ENCODE data around the gene HOXC12. TPM values are rescaled to one million over a fixed set of nuclear protein-coding genes. Genes with fewer than 3 reads are reported as not detected.

The HOXC12 gene
- total and polyA plus RNA-seq, 2 of the 8 experiments (the other 6 are each of a cell fraction or from before 2014, with no cell fraction given) = not detected

GRCh38 chr12:53944209-53944608 lies 10.5 kb upstream of the HOXC12 start (continued):
- TF ChIP-seq CHD7 (IDR thresholded peaks at IDR 0.05; ENCODE audit: insufficient replicate concordance, low read length) (no peak), E2F6 (IDR thresholded peaks at IDR 0.05) (no peak), BCL11A (IDR thresholded peaks at IDR 0.05; ENCODE audit: low read depth in 2 of 2, low read length in 2 of 2) (no peak), HDAC6 (IDR thresholded peaks at IDR 0.05; ENCODE audit: low read depth, low read length) (no peak), GABPA (IDR thresholded peaks at IDR 0.05; ENCODE audit: borderline replicate concordance, insufficient read depth, low read length) (no peak), EP300 (IDR thresholded peaks at IDR 0.05; ENCODE audit: borderline replicate concordance in 1 of 2, low read depth in 2 of 2, low read length in 2 of 2) (no peak), TEAD4 (IDR thresholded peaks at IDR 0.05; ENCODE audit: low read depth, low read length) (no peak), NANOG (IDR thresholded peaks at IDR 0.05; ENCODE audit: insufficient read depth, low read depth, low read length, poor library complexity, severe bottlenecking) (no peak), RNF2 (IDR thresholded peaks at IDR 0.05; ENCODE audit: borderline replicate concordance, low read depth, low read length, missing control alignments, poor library complexity, severe bottlenecking) (peak; percentile 77), RBBP5 (IDR thresholded peaks at IDR 0.05; ENCODE audit: borderline replicate concordance, low read depth, low read length) (no peak)

All from H1 (cell line).